Astrocyte (in vitro differentiated cells and primary cell): ENCODE measurements around the gene RAB6B. TPM values are rescaled to one million over a fixed set of nuclear protein-coding genes. Genes with fewer than 3 reads are reported as not detected.

Experiments used
- DNase-seq: peaks from one replicate; pipeline ENCODE4 v3.0.0-alpha.2; 2010; ENCODE audit warnings: low read depth
- FAIRE-seq: peaks from 2 replicates; lab custom pipeline; 2011; peaks lifted over from hg19 to GRCh38; lab: Jason Lieb, UNC
- H2AFZ ChIP-seq: 2 replicates; pipeline ENCODE4 v1.6.0; 2012; ENCODE audit warnings: low read depth, low read length, inconsistent platforms
- H3K27ac ChIP-seq: 2 replicates; pipeline ENCODE4 v1.5.1; 2011; ENCODE audit warnings: low read depth, low read length, inconsistent platforms
- H3K27me3 ChIP-seq: 2 replicates; pipeline ENCODE4 v1.6.0; 2011; ENCODE audit warnings: low read length, inconsistent platforms; ENCODE audit not compliant: insufficient read depth
- H3K36me3 ChIP-seq: 2 replicates; pipeline ENCODE4 v1.5.1; 2011; ENCODE audit warnings: low read length, inconsistent platforms; ENCODE audit not compliant: insufficient read depth
- H3K4me1 ChIP-seq: 2 replicates; pipeline ENCODE4 v1.5.1; 2011; ENCODE audit warnings: low read length, inconsistent platforms; ENCODE audit not compliant: insufficient read depth
- H3K4me2 ChIP-seq: 2 replicates; pipeline ENCODE4 v1.6.0; 2012; ENCODE audit warnings: low read length, inconsistent platforms
- H3K4me3 ChIP-seq: 2 replicates; pipeline ENCODE4 v1.5.1; 2011; ENCODE audit warnings: low read depth, mild to moderate bottlenecking, low read length, inconsistent platforms; ENCODE audit not compliant: insufficient read depth
- H3K79me2 ChIP-seq: 2 replicates; pipeline ENCODE4 v1.6.0; 2012; ENCODE audit warnings: mild to moderate bottlenecking, low read length, inconsistent platforms; ENCODE audit not compliant: insufficient read depth
- H3K9ac ChIP-seq: 2 replicates; pipeline ENCODE4 v1.6.0; 2012; ENCODE audit warnings: mild to moderate bottlenecking, low read length, inconsistent platforms
- H3K9me3 ChIP-seq: 2 replicates; pipeline ENCODE4 v1.5.1; 2012; ENCODE audit warnings: low read depth, mild to moderate bottlenecking, low read length, inconsistent platforms; ENCODE audit not compliant: insufficient read depth
- H4K20me1 ChIP-seq: 2 replicates; pipeline ENCODE4 v1.6.0; 2012; ENCODE audit warnings: low read length, inconsistent platforms; ENCODE audit not compliant: insufficient read depth
- H3K27ac Mint-ChIP-seq: one replicate; pipeline ENCODE4 v1.8.0; 2021; ENCODE audit warnings: mild to moderate bottlenecking, mixed read lengths; ENCODE audit not compliant: unreplicated experiment
- H3K27me3 Mint-ChIP-seq: one replicate; pipeline ENCODE4 v1.8.0; 2021; ENCODE audit warnings: low read depth, mixed read lengths; ENCODE audit not compliant: unreplicated experiment
- H3K36me3 Mint-ChIP-seq: one replicate; pipeline ENCODE4 v1.8.0; 2021; ENCODE audit warnings: low read depth, mixed read lengths; ENCODE audit not compliant: unreplicated experiment
- H3K4me1 Mint-ChIP-seq: one replicate; pipeline ENCODE4 v1.8.0; 2021; ENCODE audit warnings: low read depth, mixed read lengths; ENCODE audit not compliant: unreplicated experiment
- H3K4me3 Mint-ChIP-seq: one replicate; pipeline ENCODE4 v1.8.0; 2021; ENCODE audit warnings: mild to moderate bottlenecking, moderate library complexity, mixed read lengths; ENCODE audit not compliant: unreplicated experiment
- H3K9me3 Mint-ChIP-seq: one replicate; pipeline ENCODE4 v1.8.0; 2021; ENCODE audit warnings: mild to moderate bottlenecking, mixed read lengths; ENCODE audit not compliant: unreplicated experiment
- CTCF ChIP-seq: IDR thresholded peaks from 2 replicates; pipeline ENCODE4 v1.5.1; 2011; ENCODE audit warnings: low read depth, mild to moderate bottlenecking, inconsistent platforms, low read length, moderate library complexity; ENCODE audit not compliant: insufficient read depth
- EZH2 ChIP-seq: IDR thresholded peaks from 2 replicates; pipeline ENCODE4 v1.6.1; 2012; ENCODE audit warnings: mild to moderate bottlenecking, low read length, inconsistent platforms; ENCODE audit not compliant: insufficient read depth
- total RNA-seq: library from RNA; stranded (reverse); gene quantifications from 2 replicates; pipeline ENCODE4 v1.2.1, GENCODE V29; 2021

The RAB6B gene
- total RNA-seq, 1 donor from 2014 or later: 61.8 TPM

GRCh38 chr3:133930341-133930933 lies 34.8 kb upstream of the RAB6B start:
- Histone ChIP-seq H3K79me2 (no peaks in the 10 kb centered on the region), H4K20me1 (no peaks in the 10 kb centered on the region), H3K27me3 (no peaks in the 10 kb centered on the region), H3K9ac (no peak overlapping the region), H3K27ac (no peak overlapping the region), H3K36me3 (no peaks in the 10 kb centered on the region), H3K9me3 (no peaks in the 10 kb centered on the region), H3K4me3 (no peak overlapping the region), H3K4me2 (no peak overlapping the region), H2AFZ (no peak overlapping the region), H3K4me1 (peaks cover 4% of the 10 kb centered on the region)
- peak; percentile 87 for TF ChIP-seq CTCF
- no peak for TF ChIP-seq EZH2
- Mint-ChIP-seq H3K27ac (no peak overlapping the region), H3K4me3 (no peak overlapping the region), H3K36me3 (peaks cover 1% of the 10 kb centered on the region), H3K27me3 (peaks cover 52% of the 10 kb centered on the region), H3K9me3 (peaks cover 9% of the 10 kb centered on the region), H3K4me1 (no peaks in the 10 kb centered on the region)
- DNase-seq: peak; percentile 57
- FAIRE-seq: no peak

- Histone ChIP-seq H3K4me2 (no peak overlapping the region), H3K36me3 (no peaks in the 10 kb centered on the region), H3K27ac (no peak overlapping the region), H3K9me3 (no peaks in the 10 kb centered on the region), H3K9ac (no peak overlapping the region), H3K4me3 (no peak overlapping the region), H3K79me2 (no peaks in the 10 kb centered on the region), H2AFZ (no peak overlapping the region), H3K4me1 (peaks cover 4% of the 10 kb centered on the region), H4K20me1 (no peaks in the 10 kb centered on the region), H3K27me3 (no peaks in the 10 kb centered on the region)
- Mint-ChIP-seq H3K4me3 (no peak overlapping the region), H3K4me1 (no peaks in the 10 kb centered on the region), H3K9me3 (peaks cover 9% of the 10 kb centered on the region), H3K36me3 (peaks cover 1% of the 10 kb centered on the region), H3K27me3 (peaks cover 49% of the 10 kb centered on the region), H3K27ac (no peak overlapping the region)
- DNase-seq (no peak), FAIRE-seq (no peak)
- TF ChIP-seq CTCF (no peak), EZH2 (no peak)
Measured at GRCh38 chr3:133928903-133929607, 33.4 kb upstream of the RAB6B start.
